HTERT RPE-1 (cell line): ENCODE measurements around the gene USPL1.

ENCODE experiments used
- in situ Hi-C: fragments of 300-500 bp; cut with MboI; formaldehyde crosslinking; loops from 4 replicates; pipeline ENCODE4 v1.14.3; 2020; ENCODE audit warnings: low sequenced_read_pairs

Gene USPL1

GRCh38 chr13:30656178-30656577 is 38.5 kb downstream of the USPL1 start:
- in situ Hi-C loops = no loop called here

- in situ Hi-C loops = no loop called here
Observed at GRCh38 chr13:30659980-30660379, 42.3 kb downstream of the USPL1 start.

- in situ Hi-C loops = no loop called here
Observed at GRCh38 chr13:30660796-30661195, 43.1 kb downstream of the USPL1 start.

- in situ Hi-C loops = no loop called here
Observed at GRCh38 chr13:30664689-30665275, 47.1 kb downstream of the USPL1 start.

- in situ Hi-C loops = no loop called here
Observed at GRCh38 chr13:30665638-30666037, 47.9 kb downstream of the USPL1 start.

GRCh38 chr13:30666113-30666512 is 48.4 kb downstream of the USPL1 start:
- in situ Hi-C loops = no loop called here

GRCh38 chr13:30667014-30667413 is 49.3 kb downstream of the USPL1 start:
- in situ Hi-C loops = no loop called here

GRCh38 chr13:30668312-30668711 is 50.6 kb downstream of the USPL1 start:
- in situ Hi-C loops = no loop called here

GRCh38 chr13:30671271-30671815 is 53.6 kb downstream of the USPL1 start:
- in situ Hi-C loops = no loop called here

GRCh38 chr13:30673669-30674521 is 56.2 kb downstream of the USPL1 start:
- in situ Hi-C loops = no loop called here

GRCh38 chr13:30675717-30676116 is 58.0 kb downstream of the USPL1 start:
- in situ Hi-C loops = no loop called here

- in situ Hi-C loops = no loop called here
Observed at GRCh38 chr13:30676672-30677071, 59.0 kb downstream of the USPL1 start.

- in situ Hi-C loops = no loop called here
Observed at GRCh38 chr13:30679483-30680330, 62.0 kb downstream of the USPL1 start.

- in situ Hi-C loops = no loop called here
Observed at GRCh38 chr13:30681843-30682242, 64.1 kb downstream of the USPL1 start.

- in situ Hi-C loops = no loop called here
Observed at GRCh38 chr13:30685320-30685859, 67.7 kb downstream of the USPL1 start.

GRCh38 chr13:30685987-30686386 is 68.3 kb downstream of the USPL1 start:
- in situ Hi-C loops = no loop called here

GRCh38 chr13:30687601-30688000 is 69.9 kb downstream of the USPL1 start:
- in situ Hi-C loops = no loop called here

- in situ Hi-C loops = no loop called here
Observed at GRCh38 chr13:30689752-30690151, 72.0 kb downstream of the USPL1 start.

GRCh38 chr13:30690282-30691188 is 72.8 kb downstream of the USPL1 start:
- in situ Hi-C loops = no loop called here

- in situ Hi-C loops = no loop called here
Observed at GRCh38 chr13:30692113-30692512, 74.4 kb downstream of the USPL1 start.
